Stimulated activated CD4-positive, alpha-beta T cell treated with anti-CD3 and anti-CD28 coated beads, Interleukin-1b, Interleukin-23, amount 100 ng/mL, for 4 hours (primary cell): ENCODE results near the gene IGSF6.
"Not testable (repeated sequence)": the region's sequence is repeated elsewhere in the genome, so short reads cannot be mapped to it uniquely, and the experiment has no call there.

Experiments
- DNase-seq, 2 donors: peaks; one replicate each; pipeline ENCODE4 v3.0.0-alpha.2; 2020; ENCODE audit warnings: low read depth in 2 of 2

The IGSF6 gene

DNA sequence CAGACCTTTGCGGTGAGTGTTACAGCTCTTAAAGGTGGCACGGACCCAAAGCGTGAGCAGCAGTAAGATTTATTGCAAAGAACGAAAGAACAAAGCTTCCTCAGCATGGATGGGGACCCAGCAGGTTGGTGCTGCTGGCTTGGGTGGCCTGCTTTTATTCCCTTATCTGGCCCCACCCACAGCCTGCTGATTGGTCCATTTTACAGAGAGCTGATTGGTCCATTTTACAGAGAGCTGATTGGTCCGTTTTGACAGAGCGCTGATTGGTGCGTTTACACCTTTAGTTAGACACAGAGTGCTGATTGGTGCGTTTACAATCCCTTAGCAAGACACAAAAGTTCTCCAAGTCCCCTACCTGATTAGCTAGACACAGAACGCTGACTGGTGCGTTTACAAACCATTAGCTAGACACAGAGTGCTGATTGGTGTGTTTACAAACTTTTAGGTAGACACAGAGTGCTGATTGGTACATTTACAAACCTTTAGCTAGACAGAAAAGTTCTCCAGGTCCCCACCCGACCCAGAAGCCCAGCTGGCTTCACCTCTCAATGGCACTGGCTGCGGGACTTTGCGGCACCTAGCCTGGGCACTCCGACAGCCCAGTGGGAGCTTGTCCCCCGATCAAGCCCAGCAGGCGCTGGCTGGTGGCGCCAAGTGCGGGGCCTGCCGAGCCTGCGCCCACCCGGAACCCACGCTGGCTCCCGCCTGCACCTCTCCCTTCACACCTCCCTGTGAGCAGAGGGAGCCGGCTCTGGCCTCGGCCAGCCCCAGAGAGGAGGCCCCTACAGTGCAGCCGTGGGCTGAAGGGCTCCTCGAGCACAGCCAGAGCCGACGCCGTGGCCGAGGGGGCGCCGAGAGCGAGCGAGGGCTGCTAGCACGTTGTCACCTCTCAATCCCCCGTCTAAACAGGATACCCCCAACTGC is 22.5 kb downstream of the IGSF6 start:
- not testable (repeated sequence) for DNase-seq

DNA sequence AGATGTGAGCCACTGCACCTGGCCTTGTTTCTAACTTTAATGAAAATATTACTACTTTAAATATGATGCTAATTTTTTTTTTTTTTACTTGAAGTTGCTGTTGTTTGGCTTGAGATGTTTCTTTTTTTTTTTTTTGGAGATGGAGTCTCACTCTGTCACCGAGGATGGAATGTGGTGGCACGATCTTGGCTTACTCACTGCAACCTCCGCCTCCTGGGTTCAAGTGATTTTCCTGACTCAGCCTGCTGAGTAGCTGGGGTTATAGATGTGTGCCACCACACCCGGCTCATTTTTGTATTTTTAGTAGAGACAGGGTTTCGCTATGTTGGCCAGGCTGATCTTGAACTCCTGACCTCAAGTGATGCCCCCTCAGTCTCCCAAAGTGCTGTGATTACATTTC is 23.6 kb downstream of the IGSF6 start:
- no peak for DNase-seq

DNA sequence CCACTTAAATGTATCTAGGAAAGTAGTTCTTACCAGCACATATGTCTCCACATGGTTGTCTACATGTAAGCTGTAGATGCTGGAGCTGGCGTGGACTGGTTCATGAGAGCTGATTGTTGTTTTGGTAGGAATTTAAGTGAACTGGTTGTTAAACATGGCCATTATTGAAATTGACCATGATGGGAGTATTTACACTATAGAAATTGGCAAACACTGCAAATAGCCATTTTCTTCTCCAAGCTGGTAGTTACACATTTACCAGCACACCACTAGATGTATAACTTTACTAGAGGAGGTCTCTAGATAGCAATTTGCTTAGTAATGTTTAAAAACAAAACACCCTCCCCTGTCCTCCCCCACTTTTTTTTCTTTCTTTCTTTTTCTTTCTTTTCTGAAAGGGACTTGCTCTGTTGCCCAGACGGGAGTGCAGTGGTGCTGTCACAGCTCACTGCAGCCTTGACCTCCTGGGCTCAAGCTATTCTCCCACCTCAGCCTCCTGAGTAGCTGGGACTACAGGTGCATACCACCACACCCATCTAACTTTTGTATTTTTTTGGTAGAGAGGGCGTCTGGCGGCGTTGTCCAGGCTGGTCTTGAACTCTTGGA is 24.2 kb downstream of the IGSF6 start:
- DNase-seq: no peak

DNA sequence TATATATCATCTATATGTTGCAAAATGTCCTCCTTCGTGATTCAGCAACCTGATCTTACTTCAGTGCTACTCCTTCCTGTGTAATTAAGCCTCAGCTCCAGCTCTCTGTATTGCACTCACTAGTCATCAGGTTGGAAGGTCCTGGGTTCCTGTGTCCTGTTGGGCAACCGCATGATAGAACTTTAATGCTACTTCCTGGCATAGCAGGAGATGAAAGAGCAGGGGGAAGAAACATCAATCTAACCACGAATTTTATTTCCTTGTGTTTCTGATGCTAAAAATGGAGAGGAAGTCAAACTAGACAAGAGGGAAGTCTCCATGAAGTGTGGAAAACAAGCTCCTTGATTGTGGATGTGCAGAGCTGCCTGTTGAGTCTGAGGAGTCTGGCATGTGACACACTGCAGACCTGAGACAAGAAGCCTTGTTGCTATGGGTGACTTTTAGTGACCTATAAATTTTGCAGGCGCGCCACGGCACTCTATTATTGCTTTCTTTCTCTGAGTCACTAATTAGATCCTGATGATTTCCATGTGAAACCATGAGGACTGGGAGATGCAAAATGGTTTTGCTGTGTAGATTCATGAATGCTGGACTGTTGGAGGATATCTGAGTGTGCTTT is 25.6 kb downstream of the IGSF6 start:
- DNase-seq: no peak

DNA sequence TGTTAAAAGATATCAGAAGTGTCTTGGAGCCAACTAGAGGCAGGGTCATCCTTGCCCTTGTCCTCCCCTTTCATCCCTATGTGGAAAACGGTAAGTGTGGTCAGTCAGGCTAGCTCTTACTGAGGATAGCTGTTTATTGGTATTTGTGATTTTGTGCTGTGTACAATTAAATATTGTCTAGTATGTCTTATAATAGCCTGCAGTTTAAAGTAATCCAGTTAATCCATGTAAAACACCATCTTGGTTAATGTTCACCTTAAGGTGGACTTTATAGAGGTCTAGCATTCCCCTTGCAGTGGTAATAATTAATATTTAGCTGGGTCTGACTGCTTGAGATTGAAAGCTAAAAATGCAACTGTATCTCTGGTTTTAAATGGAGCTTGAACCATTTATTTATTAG is 27.4 kb downstream of the IGSF6 start:
- DNase-seq: no peak

DNA sequence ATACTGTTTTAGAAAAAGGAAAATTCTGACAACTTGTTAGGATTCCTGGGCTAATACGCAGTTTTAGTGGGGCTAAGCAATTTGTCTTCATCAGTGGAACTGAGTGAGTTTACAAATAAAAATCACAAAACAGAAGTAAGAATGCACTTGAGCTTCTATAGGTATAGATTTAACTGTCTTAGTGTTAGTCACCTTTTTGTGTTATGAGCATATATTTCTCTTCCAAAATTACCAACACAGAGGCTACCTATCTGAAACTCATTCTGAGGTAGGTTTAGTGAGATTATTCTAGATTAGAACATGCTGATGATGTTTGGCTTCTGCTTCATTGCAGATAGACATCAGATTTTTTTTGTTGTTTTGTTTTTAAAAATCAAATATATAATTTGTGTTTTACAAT is 29.9 kb downstream of the IGSF6 start:
- DNase-seq: no peak

DNA sequence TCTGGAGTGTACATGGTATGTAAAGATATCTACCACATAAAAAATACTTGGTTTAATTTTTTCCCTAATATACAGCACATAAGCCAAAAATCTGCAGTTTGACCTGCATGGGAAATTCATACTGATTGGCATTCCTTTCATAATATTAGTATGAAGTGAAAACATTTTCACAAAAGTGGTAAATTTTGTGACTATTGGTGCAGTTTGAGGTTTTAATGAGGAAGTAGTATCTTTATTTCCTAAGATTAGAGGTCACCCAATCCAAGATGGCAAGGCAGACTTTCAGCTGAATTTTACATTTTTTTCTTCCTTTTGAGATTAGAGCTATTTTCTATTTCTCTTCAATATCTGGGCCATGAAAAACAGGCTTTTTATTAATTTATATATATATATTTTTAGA is 31.8 kb downstream of the IGSF6 start:
- no peak for DNase-seq

DNA sequence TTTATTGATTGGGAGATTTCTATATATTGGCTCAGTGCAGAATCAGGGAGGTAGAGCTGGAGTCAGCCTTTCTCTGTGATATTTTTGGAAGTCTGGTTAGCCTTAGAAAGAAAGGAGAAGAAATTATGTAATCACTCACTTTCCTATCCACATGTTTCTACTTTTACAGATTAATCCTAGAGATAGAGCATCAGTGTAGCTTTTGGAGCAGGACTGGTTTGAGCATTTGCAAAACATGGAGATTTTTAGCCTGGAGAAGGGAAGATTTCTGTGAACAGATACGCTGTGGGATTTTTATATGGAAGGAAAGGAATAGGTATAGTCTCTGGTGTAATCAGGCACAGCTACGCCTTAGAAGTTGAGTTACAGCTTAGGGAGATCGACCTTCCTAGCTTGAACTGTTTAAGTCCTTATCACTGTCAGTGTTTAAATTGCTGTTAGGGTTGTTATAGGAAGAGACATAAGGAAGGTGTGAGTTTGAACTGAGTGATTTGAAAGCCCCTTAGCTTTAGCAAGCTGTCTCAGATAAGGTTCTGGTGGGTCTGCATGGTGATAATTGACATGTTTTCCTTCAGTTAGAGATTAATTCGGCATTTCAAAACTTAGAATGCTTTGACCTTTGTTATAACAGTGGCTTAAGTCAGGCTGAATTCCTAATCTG is 32.5 kb downstream of the IGSF6 start:
- DNase-seq: no peak

DNA sequence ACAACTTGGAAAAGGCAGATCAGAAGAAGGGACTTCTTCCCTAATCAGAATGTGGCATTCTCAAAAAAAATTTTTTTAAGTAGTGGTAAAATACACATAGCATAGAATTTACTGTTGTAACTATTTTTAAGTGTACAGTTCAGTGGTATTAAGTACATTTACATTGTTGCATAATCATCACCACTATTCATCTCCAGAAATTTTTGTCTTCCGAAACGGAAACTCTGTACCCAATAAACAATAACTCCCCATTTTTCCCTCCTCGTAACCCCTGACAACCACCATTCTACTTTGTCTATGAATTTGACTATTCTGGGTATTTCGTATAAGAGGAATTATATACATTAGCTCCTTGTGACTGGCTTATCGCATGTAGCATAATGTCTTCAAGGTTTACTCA is 34.1 kb downstream of the IGSF6 start:
- no peak for DNase-seq

DNA sequence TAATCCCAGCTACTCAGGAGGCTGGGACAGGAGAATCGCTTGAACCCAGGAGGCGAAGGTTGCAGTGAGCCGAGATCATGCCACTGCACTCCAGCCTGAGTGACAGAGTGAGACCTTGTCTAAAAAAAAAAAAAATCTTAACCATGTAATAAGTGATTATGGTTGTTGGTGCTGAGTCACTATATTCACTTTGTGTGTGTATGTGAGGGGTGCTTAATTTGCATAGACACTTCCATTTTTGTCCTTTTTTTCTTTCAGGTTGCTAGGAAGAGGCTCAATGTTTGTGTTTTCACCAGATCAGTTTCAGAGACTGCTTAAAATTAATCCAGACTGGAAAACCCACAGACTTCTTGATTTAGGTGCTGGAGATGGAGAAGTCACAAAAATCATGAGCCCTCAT is 34.8 kb downstream of the IGSF6 start:
- no peak for DNase-seq

DNA sequence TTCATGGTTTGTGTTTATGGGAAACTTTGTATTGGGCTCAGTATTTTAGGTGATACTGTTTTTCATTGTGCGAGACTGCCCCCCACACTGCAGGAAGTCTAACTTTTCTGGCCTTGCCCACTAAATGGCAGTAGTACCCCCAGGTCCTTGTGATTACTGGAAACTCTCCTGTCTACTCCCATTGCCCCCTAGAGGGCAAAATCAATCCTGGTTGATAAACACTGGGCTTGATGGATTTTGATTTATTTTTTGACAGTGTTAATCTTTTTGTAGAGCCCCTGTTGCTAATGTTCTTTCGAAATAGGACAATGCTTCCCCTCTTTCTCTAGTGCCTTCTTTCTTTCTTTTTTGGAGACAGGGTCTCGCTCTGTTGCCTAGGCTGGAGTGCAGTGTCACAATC is 37.5 kb downstream of the IGSF6 start:
- no peak for DNase-seq

DNA sequence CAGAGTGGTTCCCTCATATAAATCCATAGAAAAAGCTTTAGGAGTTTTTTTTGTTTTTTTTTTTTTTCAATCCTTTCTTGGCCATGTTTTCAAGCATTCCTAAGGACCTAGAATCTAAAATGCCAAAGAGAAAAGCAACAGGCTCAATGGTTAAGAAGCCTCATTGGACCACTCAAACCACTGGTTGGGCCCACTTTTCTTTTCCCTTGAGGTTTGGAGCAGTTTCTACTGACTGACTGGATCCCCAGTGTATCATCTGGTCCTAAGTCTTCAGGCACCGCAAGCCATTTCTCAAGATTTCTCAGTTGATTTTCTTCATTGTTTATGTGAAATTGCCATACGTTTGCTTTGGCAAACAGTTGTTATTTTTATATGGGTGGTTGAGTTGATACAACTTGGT is 38.6 kb downstream of the IGSF6 start:
- no peak for DNase-seq

DNA sequence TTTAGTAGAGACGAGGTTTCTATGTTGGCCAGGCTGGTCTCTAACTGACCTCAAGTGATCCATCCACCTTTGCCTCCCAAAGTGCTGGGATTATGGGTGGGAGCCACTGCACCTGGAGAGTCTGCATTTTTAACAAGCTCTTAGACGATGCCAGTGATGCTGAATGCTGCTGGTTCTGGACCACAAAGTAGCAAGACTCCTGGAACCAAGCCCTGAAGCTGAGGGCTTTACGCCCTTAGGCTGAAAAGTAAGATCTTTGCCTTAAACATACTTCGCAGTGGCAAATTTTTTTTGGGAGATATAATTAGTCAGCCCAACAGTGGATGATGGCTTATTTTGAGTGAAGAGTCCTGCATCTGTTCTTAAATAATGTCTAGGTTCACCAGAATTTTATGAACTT is 39.0 kb downstream of the IGSF6 start:
- no peak for DNase-seq

DNA sequence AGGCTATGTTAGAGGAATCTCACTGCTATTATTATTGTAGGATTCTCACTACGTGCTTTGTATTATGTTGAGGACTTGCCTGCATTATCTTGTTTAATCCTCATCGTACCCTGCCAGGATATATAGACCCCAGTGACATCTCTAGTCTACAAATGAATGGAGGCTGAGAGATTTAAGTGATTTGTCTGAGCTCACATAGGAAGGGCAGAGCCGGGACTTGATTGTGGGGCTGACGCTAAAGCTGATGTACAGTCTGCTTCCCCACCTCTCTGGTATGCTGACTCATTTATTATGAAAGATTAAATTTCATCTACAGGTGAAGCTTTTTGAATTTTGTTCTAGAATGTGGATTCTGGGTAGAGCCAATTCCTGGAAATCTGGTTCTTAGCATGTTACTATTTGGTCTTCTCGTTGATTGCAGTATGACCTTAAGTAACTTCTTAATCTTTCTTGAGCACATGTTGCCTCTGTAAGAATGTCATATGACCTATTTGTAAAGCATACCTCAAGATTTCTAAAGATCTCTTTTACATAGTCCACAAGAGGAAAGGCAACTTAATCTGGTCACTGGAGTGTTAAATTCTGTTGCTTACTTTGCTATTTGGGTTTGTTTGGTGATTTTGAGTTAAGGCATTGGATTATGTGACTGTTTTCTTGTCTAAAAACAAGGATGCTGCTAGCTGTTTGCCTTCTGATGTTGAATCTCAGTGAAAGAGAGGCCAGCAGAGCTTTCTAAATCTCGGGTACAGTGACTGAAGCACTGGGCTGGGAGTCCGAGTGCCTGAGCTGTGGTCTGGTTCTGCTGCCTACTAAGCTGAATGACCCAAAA is 40.6 kb downstream of the IGSF6 start:
- no peak for DNase-seq

DNA sequence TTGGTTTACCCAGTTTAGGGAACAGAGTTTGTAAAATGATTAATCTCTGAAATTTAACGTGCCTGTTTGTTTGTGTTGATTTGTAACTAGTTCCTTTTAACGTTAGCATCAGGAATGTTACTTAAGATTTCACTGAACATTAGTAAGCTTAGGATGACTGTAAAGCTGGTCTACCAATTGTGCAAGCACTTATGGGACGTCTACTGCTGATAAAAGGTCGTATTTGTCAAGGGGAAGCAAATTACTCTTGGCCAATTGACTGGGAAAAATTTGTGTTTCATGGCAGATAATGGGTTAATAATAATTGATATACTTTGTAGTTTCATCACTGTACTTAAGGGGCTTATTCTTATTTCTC is 41.2 kb downstream of the IGSF6 start:
- DNase-seq: no peak

DNA sequence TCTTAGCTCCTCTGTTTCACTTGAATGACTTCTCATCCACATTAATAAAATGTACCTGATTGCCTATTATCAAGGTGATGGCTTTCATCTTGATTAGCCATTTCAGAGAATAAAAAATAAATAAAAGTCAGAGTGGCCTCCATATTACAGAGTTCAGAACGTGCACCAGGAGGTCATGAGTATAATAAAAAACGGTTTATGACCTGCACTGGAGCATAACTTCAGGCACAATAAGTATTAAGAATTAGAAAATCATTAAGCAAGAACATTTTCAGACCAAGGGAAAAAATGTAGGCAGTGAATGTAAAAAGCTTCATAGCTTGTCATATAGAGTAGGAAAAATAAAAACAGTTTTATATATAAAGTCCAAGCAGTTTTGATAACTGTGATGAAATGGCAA is 41.6 kb downstream of the IGSF6 start:
- no peak for DNase-seq

DNA sequence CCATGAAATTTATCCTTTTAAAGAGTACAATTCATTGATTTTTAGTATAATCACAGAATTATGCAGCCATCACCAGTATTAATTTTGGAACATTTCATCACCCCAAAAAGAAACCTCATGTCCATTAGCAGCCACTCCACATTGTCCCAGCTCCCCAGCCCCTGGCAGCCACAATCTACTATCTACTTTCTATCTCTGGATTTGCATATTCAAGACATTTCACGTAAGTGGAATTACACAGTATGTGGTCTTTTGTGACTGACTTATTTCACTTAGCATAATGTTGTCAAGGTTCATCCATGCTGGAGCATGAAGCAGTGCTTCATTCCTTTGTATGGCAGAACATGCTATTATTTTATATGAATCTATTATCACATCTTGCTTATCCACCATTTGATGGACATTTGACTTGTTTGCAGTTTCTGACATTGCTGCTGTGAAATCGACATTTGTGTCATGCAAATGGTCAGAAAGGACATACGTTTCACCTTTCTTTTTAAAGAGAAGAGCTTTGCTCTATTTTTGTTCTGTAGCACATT is 42.3 kb downstream of the IGSF6 start:
- no peak for DNase-seq

DNA sequence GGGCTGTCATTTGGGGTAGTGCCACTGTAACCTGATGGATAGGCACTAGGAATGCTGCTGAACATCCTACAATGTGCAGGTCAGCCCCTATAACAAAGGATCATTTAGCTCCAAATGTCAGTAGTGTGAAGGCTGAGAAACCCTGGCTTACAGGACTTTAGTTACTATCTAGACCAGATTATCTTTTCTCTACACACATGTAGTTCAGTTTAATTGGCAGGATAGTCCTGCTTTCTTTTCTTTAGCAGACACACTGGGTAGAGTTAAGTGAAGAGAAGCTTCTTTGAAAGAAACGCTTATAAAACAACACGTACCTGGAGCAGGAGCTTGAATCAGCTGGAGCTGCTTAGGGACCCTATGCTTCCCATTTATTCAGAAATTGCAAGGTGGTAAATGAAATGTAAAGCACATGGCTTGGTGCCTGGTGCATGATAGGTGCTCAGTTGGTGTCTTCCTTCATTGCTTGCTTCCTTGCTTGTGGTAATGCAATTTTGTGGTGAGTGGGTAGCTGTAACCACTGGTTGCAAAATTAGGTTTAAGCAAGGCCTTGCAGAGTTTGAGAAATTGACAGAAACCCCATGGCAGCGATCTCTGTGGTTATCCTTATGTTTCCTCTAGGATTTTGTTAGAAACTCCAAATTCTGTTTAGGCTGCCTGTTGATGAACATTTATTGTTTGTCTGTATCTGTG is 43.6 kb downstream of the IGSF6 start:
- no peak for DNase-seq

DNA sequence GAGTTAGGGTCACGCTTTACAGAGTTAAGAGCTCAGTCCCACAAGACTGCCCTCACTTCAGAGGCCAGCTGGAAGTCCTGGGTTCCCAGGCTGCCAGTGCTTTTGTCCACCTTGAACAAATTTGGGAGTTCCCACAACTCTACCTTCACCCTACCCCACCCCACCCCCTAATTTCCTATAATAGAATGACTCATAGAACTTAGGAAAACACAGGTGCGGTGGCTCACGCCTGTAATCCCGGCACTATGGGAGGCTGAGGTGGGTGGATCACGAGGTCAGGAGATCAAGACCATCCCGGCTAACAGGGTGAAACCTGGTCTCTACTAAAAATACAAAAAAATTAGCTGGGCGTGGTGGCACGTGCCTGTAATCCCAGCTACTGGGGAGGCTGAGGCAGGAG is 46.6 kb downstream of the IGSF6 start:
- DNase-seq: not testable (repeated sequence)

DNA sequence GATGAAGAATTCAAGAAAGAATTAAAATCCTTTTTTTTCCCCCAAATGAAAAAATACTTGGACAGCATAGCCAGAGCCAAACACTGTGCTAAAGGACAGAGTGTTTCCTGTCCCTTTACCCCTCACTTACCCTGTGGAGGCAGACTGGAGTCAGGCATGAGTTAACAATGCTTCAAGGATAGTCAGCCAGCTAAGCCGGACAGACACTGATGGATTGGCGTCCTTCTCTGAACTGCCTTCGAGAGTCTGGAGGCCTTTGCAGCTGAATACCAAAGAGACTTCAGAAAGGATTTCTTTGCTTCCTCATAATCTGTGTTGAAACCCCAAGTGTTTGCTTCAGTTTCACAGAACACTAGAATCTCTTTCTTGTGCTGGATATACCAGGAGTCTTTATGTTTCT is 48.5 kb downstream of the IGSF6 start:
- no peak for DNase-seq

DNA sequence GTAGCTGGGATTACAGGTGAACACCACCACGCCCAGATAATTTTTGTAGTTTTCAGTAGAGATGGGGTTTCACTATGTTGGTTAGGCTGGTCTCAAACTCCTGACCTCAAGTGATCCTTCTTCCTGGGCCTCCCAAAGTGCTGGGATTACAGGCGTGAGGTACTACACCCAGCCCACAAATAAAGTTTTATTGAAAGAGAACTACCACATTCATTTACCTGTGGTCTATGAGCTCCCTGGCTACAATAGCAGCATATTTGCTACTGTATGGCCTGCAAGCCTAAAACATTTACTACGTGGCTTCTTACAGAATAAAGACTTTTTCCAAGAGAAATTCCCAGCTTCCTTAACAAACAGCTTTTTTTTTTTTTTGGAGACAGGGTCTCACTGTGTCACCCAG is 49.6 kb downstream of the IGSF6 start:
- DNase-seq: no peak
